ENCODE results near the gene COL6A2.
"Not testable (repeated sequence)": the region's sequence is repeated elsewhere in the genome, so short reads cannot be mapped to it uniquely, and the experiment has no call there.

The COL6A2 gene

DNA sequence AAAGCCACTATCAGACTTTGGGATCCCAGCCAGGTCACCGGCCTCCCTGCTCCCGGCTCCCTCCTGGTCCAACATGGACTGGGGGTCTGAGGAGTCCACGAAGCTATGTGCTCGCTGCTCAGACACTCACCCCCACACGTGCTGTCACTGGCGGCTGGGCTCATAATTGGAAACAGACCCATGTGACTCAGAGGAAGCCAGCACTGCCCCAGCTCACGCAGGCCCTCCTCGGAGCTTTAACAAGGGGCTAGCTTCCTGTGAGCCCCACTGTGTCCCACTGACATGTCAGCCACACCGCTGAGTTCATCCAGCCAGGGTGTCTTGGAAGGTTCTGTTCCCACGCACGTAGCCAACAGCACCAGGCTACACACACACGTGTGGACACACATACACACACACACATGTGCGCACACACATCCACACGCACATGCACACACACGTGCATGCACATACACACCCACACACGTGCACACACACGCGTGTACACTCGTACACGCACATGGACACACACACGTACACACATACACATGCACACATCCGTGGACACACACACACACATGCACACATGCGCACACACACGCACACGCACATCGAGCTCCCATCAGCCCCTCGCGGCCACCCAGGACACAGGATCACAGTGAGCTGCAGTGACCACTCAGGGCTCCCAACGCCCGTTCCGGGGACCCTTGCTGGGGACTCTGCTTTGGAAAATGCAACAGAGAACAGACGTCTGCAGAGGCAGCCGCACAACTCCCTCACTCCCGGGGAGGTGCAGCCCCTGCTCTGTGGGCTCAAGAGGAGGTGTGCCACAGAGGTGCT lies 18.4 kb upstream of the COL6A2 start:
- DNase-seq = peak; percentile 98

DNA sequence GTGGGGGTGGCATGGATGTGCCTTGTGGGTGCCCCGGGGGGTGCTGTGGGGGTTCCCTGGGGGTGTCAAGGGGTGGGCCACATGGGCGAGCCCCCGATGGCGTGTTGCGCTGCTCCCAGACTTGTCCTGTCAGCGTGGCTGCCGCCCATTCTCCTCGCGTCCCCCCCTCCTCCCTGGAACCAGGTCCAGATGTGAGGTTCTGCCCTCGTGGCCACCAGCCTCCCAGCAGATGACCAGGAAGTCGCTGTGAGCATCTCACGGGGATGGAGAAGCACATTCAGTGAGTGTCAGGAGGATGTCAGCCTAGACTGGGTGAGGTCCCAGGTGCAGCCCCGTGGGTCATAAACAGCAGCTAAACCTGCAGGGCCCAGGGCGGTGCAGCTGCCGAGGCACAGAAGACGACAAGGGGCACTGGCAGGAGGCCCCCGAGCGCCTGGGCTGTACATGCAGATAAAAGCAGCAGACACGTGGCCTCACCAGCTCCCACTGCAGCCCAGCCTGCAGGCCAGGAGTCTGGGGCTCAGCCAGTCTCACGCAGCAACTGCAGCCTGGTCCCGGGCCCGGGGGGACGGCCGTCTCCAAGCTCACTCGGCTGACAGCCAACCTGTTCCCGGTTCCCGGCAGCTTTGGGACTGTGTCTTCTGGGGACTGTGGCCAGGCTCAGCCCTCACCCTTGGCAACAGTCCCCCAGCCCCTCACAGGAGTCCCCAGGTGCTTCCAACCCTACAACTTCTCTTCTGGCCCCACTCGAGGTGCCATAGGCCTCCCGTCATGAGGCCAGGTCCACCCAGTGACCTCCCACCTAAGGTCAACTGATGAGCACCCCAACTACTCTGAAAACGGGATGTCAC lies 17.5 kb upstream of the COL6A2 start:
- DNase-seq = peak; percentile 67

DNA sequence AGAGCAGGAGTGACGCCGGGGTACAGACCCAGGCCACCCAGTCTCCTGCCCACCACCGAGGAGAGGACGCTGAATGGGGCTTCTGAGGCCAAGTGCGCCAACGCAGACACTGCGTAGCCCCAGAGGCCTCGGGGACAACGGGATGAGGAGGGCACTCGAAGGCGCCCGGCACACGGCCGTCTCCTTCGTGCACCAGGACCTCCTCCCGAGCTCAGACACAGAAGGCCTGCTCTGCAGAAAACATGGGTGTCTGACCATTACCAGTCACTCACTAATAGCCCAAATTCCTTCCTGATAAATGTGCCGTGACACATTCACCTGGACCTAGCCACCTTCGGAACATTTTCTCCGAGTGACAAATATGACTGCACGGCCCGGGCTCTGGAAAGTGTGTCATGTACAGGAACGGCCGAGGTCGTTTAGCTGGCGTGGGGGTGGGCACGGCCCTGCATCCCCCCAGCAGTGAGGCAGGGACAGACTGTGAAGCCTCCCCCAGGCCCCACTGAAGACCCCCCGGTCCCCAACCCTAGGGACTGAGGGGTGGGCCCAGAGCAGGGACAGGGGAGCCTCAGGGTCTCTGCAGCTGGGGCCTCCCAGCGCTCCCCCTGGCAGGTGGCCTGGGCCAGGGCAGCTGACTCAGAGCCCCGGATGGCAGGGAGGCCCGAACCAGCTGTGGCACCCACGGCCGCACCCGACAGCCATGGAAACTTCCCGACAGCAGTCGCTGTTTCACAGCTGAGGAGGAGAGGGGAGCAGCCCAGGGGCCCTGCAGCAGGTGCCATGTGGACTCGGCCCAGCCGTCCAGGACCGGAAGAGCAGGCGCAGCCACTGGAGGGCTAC lies 16.7 kb upstream of the COL6A2 start:
- peak; percentile 14 for DNase-seq

DNA sequence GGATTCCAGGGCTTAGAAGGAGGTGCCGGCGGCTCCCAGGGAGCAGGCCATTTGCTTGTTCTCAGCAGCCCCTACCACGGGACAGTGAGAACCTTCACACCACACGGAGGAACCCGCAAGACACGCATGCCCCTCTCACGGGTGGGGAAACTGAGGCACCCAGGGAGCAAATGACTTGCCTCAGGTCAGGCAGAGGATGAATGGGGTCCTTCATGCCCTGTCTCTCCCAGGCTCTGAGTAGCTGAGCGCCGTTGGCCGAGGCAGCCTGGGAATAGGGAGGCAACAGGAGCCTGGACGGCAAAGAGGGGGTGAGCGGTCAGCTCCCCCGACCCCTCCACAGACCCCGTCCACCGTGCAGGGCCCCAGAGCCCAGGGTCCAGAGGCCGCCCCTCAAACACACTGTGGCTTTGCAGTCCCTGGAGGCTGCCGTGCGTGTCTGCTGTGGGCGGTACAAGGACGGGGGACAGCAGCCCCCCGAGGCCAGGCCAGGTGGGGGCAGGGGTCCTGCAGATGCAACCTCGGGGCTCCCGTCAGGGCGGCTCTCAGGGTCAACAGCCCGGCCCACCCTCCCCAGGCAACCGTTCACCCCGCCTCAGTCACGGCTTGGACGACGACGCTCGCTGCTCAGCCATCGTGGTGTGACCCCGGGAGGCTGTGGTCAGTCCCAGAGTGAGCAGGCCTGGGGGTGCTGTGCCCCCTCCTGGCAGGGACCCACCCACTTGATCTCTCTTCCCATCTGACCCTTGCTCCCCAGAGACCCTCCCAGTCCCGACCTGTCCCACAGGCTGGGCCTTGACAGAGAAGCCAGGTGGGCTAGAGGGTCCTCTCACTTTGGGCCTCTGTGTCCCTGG lies 15.8 kb upstream of the COL6A2 start:
- no peak for DNase-seq

DNA sequence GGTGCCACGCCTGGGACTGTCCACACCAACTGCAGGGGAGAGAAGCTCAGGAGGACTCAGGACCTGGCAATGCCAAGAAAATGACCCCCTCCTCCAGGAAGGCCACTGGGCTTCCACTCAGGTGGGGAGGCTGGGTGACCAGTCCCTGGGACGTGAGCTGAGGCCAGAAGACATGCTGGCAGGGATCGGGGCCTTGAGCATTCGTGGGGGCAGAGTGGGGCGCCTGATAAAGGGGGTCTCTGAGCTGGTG lies 15.3 kb upstream of the COL6A2 start:
- no peak for DNase-seq

DNA sequence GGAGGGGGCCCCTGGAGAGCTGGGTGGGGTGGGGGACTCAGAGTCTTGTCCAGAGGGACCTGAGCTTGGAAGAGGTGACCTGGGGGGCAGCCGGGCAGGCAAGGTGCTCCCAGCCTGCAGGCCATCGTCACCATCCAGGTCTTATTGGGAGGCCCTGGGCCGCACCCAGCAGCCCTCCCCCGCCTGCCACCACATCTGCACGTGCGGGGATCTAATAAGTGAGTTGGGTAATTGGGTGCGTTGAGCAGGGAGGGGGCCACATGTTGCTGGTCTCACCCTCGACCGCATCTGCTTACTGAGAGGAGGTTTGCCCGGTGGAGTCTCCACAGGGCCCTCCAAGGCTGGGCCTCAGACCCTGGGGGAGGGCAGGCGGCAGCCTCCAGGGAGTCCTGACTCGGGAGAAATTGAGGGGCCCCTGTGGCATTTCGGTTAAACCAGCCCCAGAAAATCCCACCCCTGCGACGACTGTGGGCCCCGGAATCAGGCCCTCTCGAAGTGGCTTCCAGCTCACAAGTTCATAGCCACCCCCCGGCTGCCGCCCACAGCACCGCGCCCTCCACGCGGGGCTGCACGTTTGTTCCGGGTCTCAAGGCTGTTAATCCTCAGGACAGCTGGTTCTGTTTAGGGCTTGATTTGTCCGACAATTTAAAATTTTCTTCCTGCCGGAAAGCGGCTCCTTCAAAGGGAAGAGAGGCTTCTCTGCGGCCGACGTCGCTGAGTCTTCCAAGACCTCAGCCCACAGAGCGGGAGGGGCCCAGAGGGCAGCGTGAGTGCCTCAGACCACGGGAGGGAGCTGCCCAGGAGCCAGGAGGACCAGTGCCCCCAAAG lies 14.7 kb upstream of the COL6A2 start:
- DNase-seq = peak; percentile 93

DNA sequence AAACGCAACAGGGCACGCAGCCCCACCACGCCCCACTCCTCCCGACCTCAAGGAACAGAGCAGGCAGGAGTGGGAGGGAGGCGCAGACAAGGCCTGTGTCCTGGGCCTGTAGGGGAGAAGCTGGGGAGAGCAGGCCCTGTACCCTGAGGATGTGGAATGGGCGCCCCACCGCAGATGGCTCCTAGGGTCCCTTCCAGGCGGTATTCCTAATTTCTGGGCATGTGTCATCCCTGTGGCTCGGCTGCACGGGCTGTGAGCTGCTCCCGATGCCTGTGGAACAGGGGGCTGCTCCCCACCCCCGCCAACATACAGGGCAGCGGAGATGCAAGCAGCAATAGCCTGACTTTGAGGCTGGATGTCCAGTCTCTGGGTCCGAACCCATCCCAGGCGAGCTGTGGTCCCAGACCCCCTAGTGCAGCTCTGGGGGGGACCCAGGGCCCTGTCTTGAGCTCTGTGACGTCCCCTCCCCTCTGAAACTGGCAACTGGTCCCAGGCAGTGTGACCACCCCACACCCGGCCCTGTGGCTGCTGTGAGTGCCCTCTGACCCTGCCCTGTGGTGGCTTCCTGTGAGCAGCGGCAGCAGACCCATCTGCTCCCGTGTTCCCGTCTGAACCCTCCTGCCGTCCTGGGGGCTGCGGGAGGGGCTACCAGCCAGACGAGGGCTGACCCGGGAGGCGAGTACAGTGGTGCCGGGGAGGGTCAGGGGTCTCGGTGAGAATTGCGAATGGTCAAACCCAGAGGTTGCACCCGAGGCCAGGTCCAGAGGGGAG lies 13.9 kb upstream of the COL6A2 start:
- DNase-seq = no peak

DNA sequence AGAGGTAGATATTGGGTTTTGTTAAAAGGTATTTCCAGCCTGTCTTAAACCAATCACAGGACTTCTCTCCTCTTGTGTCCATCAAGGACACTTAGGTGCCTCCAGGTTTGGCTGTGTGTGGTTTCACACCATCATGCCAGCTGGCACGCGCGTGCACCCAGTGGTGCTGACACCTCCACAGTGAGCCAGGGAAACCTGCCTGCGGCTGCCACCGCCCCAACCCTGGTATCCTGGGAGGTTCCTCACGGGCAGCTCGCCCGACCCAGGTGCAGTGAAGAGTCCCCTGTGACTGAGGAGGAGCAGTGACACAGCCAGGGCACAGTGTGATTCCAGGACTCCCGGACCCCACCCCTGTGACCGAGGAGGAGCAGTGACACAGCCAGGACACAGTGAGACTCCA lies 13.2 kb upstream of the COL6A2 start:
- no peak for DNase-seq

DNA sequence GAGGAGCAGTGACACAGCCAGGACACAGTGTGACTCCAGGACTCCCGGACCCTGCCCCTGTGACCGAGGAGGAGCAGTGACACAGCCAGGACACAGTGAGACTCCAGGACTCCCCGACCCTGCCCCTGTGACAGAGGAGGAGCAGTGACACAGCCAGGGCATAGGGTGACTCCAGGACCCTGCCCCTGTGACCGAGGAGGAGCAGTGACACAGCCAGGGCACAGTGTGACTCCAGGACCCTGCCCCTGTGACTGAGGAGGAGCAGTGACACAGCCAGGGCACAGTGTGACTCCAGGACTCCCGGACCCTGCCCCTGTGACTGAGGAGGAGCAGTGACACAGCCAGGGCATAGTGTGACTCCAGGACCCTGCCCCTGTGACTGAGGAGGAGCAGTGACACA lies 12.7 kb upstream of the COL6A2 start:
- DNase-seq = not testable (repeated sequence)

DNA sequence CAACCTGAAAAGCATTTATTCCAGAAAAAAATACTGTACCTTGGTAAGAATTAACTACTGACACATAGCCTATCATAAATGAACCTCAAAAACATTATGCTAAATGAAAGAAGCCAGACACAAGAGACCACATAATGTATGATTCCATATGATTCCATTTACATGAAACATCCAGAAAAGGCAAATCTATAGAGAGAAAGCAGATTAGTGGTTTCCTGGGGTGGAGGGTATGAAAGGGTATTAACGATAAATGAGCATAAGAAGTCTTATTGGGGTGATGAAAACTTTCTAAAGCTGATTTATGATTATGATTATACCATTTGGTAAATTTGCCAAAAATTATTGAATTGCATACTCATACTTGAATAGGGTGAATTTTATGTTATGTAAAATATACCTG lies 10.3 kb upstream of the COL6A2 start:
- DNase-seq = peak; percentile 68

DNA sequence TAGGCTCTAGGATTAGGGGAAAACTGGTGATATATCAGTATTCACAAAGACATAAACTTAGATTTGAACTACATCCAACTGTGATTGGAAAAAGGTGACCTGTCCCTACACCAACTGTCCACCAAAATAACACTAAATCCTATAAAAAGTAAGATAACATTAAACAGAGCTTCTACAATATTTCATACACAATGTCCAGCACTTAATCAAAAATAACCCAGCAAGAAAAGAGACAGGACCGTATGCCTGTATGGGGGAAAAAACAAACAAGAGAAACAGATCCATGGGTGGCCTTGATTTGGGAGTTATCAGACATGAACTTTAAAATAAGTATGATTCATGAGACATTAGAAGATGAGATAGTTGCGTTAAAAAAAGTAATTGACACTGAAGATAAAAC lies 9.7 kb upstream of the COL6A2 start:
- DNase-seq = no peak

DNA sequence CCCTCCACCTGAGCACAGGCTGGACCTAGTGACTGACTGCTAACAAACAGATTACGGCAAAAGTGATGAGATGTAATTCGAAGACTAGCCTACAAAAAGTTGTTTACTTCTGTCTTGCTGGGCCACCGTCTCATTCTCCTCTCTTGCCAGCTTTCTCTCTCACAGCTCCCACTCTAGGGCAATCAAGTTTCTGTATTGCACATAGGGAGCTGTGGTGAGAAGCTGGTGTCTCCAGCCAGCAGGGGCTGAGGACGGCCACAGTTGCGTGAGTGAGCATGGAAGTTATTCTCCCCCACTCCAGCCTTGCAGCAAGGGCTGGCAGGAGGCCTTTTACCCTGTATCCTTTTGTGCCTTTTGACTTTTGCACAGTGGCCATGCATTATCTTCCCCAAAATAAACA lies 8.6 kb upstream of the COL6A2 start:
- DNase-seq = no peak

DNA sequence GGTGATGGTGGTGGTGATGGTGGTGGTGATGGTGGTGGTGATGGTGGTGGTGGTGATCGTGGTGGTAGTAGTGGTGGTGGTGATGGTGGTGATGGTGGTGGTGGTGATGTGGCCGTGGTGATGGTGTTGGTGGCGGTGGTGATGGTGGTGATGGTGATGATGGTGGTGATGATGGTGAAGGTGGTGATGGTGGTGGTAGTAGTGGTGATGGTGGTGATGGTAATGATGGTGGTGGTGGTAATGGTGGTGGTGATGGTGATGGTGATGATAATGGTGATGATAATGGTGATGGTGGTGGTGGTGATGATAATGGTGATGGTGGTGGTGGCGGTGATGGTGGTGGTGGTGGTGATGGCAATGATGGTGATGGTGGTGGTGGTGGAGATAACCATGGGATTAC lies 6.8 kb upstream of the COL6A2 start:
- DNase-seq = no peak

DNA sequence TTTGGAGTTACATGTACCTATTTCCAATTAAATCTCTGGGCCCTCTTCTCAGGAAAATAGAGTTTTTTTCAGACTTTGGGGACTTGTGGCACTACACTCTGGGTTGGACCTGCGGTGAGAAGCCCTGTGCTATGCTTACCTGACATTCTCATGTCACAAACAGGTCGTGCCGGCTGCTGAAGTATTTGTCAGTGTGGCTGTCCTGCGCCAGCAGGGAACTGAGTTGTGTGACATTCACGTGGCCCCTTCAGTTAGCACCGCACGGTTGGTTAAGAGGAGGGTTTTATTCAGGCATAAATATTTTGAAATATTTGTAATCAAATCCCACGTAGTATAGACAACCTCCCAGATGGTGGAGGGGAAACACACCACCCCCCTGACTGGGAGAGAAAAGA lies 6.3 kb upstream of the COL6A2 start:
- no peak for DNase-seq

DNA sequence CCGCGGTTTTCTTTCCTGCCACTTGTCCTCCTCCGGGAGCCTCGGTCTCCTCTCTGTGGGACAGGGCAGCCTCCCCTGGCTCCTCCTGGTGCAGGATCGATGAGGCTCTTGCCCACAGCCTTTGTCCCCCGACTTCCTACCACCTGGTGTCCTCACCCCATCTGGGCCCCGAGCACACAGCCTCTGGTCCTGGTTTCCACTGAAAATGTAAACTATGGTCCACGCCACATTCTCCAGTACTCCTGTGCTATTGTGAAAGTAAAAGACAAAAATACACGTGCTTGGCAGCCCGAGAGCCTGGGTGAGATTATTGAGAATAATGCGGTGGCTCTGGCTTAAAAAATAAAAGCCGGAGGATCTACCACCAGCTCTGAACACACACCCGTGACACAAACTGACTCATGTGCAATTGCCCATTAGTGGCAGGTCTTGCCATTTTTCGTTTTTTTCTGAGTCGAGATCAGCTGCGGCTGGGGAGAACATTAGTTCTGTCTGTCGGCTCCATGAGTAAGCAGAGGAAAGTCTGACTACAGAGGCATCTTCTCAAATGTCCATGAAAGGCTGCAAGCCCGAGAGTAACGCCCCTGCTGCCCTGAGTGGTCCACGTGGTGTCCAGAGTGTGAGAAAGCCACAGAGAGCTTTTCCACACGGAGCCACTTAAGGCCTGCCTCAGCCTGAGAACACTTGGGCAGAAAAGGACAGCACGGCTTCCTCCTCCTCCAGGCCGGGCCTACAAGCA lies 5.7 kb upstream of the COL6A2 start:
- DNase-seq = peak; percentile 99

DNA sequence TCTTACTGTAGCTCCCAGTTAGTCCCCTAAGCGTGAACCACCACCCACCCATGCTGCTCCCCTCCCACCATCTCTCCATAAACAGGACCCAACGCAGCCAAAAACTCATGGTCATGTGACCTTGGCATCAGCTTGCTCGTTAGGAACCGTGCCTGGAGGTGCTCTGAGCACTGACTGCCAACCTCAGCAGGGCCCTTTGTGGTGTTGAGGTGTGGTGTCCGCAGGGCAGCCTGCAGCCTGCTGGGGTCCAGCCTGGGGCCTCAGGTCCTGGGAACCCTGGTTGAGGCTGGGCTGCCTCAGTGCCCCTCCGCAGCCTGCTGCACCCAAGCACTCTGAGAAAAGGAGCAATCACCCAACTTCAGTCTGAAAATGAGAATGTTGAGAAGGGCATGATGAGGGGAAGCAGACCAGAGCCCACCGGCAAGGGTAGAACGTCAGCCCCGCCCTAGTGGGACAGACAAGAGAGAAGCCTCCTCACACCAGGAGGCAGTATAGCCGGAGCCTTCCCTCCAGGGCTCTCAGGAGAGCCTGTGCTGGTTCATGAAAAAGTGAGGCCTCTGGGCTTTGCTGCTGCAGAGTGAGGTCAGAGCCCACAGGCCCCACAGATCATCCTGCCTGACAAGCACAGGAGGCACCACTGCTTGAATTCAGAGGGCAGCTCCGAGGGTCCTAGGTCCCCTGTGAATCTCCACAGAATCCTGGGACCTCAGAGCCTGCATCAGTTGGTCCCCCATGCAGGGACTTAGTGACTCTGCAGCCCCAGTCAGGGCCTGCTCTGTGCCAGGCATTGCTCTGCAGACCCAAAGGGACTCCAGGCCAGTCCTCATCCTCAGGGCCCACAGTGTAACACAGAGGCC lies 4.9 kb upstream of the COL6A2 start:
- DNase-seq = peak; percentile 57

DNA sequence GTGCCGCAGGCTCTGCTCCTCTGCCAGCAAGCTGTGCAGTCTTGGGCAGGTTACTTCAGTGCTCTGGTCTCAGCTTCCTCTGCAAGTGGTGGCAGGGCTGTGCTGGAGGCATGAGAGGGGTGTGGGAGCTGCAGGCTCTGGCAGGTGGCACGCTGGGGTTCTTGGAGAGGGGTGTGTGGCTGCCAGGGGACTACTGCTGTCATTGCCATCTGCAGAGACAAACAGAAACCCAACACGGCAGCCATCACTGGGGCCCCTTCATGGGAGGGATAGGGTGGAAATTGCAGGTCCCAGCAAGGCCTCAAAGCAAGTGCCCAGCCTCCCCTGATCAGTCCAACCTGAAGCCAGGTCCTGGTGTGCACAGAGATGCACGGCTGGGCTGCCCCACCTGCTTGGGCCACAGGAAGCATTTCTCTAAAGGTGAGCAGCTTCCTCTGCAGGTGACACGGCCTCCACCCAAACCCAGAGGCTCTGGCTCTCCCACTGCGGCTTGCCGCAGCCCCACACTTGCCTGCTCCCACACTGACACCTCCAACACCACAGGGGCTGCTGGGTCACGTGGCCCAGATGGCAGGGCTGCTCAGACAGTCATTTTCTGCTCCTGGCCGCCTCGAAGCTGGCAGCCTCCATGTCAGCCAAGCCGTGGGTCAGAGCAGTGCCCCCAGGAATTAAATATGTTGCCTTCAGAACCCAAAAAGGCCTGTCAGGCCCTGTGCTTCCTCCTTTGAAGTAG lies 4.1 kb upstream of the COL6A2 start:
- no peak for DNase-seq

DNA sequence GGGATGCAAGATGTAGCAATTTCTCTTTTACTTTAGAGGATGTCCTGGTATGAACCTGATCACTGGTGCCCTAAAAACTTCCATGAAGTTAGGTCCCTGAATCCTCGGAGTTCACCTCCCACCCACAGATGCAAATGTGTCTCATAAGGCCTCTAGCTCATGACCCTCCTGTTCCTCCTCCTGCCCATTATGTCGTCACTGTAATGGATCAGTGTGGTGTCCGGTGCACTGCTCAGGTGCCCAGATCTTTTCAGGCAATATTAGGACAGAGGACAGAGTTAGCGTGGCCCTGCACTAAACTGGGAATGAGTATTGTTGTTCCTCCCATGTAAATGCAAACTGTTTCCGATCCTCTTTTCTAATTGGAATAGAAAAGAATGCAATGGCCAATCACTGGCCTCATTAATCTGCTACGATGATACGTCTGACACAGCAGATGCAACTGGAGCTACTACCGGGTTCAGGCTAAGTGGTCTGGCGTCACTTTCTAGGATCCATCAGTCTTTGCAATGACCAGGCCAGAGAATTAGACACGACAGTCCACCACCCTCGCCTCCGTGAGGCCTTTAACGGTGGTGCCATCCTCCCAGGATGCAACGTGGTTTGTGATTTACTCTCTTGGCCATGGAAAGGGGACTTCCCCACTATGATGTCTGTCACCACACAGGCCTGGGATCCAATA lies 3.4 kb upstream of the COL6A2 start:
- DNase-seq = no peak
